Measurements from ENCODE around the gene CEBPZOS.
A peak's percentile ranks its signal among the peaks of the same experiment; 100 is the strongest.
"Not testable (repeated sequence)": the region's sequence is repeated elsewhere in the genome, so short reads cannot be mapped to it uniquely, and the experiment has no call there.

The CEBPZOS gene

DNA sequence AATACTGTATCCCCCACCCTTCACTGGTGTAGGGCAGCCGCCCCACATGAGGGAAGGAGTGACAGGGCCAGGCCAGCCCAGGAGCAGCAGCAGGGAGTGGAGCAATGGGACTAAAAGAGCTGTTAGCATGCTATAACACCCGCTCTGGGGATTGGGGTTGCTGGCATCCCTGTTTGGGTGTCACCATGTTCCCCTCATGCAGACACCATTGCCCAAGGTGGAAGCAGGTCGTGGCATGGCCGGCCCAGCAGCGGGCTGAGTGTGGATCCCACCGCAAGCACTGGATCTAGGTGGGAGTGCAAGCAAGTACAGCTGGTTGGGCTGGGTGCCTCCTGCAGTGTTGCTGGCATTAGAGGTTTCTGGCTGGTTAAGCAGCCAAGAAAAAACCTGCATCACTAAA, 4.5 kb upstream of the CEBPZOS start:
- DNase-seq, result no peak

DNA sequence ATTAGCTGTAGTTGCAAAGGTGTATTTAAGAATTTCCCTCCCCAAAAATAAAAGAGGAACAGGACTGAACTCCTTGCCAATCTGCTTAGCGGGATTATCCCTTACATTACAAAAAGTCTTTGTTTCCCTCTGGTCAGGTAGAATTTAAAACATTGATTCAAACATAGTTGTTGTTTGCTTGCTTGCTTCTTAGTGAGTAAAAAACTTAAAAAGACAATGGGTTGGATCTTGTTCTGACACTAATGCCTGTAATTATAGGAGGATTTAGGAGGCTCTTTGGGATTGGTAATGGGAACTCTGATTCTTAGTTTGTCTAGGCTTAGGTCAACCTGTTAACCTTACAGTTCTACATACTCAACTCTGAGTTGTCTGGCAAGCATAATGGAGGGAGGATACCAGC, 3.7 kb upstream of the CEBPZOS start:
- DNase-seq, result no peak

DNA sequence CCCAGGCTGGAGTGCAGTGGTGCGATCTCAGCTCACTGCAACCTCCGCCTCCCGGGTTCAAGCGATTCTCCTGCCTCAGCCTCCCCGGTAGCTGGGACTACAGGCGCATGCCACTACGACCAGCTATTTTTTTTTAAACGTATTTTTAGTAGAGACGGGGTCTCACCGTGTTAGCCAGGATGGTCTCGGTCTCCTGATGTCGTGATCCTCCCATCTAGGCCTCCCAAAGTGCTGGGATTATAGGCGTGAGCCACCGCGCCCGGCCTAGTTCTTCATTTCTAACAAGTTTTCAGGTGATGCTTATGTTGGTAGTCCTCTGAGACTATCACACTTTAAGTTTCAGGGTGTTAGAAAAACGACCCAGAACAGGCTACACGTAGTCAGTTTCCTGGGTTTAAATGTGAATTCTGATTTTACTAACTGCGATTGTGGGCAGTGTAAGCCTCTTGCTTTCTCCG, 405 bp upstream of the CEBPZOS start:
- DNase-seq, result not testable (repeated sequence)

DNA sequence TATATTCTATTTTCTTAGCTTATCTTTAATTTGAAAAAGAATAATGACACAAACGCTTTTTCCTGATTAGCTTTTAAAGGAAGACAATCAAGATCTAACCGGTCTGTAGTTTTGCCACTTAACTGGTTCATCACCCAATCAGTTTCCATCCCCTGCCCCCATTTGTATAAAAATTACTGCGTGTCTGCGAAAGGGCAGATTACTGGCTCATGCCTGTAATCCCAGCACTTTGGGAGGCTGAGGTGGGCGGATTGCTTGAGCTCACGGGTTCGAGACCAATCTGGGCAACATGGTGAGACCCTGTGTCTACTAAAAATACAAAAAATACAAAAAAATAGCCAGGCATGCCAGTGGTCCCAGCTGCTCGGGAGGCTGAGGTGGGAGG, 2.4 kb downstream of the CEBPZOS start:
- no peak for DNase-seq

DNA sequence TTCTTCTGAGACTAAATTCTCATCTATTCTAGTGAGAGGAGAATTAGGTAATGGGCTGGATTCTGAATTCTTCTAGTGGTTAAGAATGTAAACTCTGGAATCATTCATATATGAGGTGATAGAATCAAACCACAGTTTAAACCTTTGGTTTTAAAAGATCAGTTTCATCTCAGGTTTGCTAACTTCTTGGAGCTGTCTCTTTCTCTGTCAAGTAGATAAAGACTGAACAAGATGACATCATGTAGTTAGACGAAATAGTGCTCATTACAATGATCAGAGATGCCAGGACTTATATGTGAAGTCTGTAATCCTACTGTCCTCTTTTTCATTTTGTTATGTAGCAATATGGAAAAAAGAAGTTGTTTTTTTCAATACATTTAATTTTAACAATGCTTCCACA, 4.9 kb downstream of the CEBPZOS start:
- DNase-seq, result no peak

DNA sequence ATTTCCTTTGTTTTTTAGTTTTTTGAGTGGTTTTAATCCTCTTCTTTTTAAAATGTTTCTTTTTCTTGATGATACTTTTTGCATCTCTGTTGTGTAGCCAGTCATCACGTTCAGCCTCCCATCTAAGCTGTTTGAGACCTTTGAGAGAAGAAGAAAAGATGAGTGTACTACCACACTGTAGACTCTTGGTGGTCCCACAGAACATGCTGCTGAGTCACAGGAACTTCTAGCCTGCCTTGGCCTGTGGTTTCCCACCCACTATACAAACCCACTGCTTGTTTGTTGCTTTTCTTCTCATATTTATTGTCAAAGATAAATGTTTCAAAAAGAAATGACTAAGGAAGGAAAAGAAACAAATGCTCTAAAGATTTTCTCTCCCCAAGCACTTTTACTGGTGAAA, 5.5 kb downstream of the CEBPZOS start:
- no peak for DNase-seq

DNA sequence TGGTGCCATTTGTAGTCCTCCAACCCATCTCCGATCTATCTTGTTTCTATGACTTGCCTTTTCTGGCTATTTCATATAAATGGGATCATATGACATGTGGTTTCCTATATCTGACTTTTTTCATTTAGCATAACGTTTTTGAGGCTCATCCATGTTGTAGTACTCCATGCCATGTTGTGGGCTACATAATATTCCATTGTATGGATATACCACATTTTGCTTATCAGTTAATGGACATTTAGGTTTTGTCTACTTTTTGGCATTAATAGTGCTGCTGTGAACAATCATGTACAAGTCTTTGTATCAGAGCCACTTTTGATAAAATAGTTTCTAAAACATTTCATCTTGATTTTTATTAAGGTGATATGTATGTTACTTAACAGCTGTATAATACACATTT, 7.4 kb downstream of the CEBPZOS start:
- no peak for DNase-seq

DNA sequence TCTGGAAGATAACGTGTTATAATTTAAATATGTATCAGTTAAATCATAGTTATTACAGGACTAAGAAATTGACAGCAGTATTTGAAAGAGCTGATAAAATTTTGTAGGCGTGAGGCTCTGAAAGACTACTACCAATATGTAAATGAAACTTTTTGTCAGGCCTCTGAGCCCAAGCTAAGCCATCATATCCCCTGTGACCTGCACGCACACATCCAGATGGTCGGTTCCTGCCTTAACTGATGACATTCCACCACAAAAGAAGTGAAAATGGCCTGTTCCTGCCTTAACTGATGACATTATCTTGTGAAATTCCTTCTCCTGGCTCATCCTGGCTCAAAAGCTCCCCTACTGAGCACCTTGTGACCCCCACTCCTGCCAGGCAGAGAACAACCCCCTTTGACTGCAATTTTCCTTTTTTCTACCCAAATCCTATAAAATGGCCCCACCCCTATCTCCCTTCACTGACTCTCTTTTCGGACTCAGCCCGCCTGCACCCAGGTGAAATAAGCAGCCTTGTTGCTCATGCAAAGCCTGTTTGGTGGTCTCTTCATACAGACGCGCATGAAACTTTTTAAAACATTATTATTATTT, 8.9 kb downstream of the CEBPZOS start:
- not testable (repeated sequence) for DNase-seq

DNA sequence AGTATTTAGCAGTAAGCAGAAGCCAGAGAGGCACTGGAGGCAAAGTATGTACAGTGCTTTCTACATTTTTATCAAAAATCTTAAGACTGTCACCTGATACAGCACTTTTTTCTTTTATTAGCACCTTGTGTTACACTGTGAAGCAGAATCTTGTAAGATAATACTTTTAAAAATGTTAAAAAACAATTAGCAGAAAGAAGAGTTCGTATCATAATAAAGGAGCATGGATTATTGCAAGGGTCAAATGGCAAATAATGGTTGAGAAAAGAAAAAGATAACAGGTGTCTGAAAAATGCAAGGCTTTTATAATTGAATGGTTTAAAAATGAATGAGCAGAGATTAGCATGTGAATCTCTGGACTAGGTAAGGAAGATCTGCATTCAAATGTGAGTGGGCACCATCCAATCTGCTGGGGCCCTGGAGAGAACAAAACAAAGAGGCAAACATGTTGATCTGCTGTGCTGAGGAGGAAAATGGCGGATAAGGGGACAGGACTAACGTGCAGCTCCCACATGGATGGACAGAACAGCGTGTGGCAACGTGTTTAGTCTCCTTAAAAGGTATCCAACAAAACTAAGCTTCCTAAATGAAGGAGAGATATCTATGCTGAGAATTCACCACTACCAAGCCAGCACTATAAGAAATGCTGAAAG, 9.5 kb downstream of the CEBPZOS start:
- DNase-seq, result no peak

DNA sequence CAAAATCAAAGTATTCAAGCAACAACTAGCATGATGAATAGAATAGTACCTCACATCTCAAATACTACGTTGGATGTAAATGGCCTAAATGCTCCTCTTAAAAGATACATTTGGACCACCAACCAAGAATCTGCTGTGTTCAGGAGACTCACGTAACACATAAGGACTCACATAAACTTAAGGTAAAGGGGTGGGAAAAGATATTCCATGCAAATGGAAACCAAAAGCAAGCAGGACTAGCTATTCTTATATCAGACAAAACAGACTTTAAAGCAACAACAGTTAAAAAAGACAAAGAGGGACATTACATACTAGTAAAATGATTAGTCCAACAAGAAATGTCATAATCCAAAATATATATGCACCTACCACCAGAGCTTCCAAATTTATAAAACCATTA, 10.5 kb downstream of the CEBPZOS start:
- DNase-seq, result not testable (repeated sequence)

DNA sequence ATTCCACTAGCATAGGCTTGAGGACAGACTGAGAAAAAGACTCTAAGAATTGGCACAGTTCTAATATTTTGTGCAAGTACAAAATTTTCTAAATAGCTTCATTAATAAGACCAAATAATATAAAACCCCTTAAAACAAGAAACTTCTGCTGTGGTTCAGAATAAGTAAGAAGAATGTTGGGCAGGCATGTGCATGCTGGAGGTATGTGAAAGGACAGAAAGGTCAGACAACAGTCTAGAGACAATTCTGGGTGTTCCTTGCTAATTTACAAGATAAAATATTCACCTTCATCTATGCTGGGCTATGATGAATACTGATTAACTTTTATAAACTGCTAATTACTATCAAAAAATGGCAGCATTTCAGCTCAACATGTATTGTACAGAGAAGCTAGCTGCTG, 14.9 kb downstream of the CEBPZOS start:
- DNase-seq, result no peak

DNA sequence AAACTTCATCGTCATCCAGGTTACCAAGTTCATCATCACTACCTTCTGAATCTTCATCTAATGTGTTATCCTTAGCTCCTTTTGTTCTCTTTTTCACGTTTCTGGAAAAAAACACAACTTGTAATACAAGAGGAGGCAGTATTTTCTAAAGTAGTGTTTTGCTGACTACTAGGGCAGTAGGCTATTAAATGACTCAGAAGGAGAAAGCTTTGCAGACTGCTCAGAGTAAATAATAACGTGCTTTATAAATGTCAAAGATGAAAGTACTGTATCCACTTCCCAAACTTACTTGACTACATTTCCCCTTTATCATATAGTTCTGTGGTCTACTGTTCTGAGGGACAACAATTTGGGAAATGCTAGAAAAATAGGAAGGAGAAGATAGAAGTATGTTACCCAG, 15.6 kb downstream of the CEBPZOS start:
- DNase-seq, result no peak

DNA sequence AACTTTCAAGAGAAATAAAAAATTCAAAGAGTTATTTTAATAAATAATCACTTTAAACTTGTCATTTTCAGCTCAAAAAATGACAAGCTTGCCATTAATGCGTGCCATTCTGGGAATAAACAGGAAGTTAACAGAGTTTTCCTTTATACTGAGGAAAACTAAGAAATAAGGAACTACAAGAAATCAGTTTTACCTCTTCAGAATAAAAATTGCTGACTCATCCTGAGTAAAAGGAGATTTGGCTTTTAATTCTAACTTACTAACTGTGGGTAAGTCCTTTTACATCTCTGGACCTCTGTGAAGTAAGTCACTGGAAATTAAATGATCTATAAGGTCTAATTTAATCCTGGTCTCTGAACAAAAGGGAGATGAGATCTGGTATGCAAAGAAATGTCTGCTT, 19.0 kb downstream of the CEBPZOS start:
- DNase-seq, result no peak

DNA sequence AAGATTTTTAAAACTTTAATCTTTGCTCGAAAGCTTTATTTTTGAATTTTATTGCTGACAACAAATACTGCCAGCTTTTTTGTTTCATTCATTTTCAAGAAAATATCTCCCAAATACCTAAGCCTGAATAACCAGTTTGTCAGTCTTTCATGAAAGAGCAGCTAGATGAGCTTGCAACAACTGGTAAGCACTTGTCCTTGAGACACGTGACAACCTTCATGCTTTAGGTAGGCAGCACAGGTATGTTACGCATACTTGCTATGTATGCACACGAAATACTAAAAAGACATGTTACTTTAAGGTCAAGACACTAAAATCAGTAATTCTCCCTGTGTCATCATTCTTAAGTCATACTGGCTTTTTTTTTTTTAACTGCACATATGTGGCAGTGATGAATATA, 22.8 kb downstream of the CEBPZOS start:
- DNase-seq, result no peak

DNA sequence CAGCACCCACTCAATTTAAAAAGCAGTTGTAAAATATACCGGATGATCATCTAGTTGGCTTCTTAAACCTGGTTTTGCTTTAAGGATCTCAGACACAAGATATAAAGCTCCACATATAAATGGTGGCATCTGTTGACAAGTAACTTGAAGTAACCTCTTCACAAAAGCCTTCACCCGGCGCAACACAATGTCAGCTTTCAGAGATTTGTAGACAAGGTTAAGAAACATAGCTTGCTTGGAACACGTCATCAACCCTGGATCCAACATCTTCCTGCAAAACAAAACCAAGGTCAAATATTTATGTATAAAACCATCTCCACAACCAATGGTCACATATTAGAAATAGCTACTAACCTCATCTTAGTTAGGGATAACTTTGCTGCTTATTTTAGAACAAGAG, 26.8 kb downstream of the CEBPZOS start:
- no peak for DNase-seq

DNA sequence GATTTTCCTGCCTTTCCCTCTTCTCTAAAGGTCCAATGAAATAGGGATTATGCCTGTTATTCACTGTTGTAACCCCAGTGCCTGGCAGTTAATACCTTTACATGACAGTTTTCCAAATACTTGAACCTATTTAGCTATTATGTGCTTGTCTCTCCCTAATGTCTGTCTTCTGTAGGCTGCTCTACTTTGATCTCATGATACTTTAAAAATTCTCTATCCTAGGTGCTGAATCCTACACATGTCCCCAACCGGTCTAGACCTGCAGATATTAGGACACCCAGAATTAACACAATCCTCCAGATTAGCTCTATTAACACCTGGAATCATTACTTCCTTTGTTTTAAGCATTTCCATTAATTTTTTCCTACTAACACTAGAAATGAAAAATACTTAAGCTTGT, 27.8 kb downstream of the CEBPZOS start:
- DNase-seq, result no peak

DNA sequence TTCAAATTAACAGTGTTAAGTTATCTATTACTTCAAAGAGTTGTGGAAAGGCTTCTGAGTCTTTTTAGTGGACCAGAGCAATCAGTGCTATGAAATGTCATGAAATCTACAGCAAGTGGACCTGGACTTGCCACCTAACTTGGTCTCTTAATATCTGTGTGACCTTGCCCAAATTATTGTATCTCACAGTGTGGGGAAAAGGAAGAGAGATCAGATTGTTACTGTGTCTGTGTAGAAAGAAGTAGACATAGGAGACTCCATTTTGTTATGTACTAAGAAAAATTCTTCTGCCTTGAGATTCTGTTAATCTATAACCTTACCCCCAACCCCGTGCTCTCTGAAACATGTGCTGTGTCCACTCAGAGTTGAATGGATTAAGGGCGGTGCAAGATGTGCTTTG, 28.8 kb downstream of the CEBPZOS start:
- DNase-seq, result not testable (repeated sequence)

DNA sequence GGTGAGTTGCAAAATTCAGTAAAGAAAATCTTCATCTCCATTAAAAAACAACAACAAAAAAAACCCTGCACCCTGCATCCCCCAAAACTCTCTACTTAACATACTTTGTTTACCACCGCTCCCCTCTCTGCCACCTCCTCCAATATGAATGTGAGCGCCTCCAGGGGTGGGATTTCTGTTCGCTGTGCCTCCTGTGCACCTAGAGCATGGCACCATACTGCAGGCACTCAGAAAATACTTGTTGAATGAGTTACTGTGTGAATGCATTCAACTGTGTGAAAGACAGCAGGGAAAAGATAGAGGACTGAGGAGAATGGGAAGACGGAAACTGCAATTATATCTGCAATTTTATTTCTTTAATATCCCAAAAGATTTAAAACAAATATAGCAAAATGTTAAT, 30.6 kb downstream of the CEBPZOS start:
- DNase-seq, result no peak

DNA sequence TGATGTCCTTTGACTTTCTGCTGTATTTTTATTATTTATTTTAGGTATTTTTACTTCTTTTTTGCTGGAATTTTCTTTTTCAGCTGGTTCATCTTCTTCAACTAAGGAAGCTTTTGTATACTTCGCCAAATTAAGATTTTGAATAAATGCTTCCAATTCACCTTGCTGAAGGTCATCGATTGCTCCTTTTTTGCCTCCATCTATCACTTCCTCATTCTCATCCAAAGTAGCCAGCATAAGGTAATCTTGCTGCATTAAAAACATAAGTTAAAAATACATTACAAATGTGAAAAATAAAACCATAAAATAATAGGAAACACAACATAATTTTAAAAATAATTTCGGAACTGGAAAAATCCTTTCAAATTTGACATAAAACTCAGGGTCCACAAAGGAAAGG, 32.5 kb downstream of the CEBPZOS start:
- no peak for DNase-seq

DNA sequence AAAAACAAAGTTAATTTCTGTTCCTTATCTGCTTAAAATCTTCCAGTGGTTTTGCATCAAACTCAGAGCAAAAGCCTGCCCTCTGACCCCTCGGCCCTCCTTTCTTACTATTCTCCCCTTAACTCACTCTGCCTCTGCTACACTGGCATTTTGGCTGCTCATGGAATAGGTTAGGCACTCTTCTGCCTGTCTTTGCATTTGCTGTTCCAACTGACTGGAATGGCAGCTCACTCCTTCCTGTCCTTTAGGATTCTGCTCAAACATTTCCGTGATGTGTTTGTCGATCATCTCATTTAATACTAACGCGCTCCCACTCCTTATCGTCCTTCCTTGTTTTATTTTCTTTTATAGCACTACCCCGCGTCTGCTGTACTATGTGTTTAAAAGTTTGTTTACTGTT, 34.3 kb downstream of the CEBPZOS start:
- peak in 1 of 2 experiments; percentile 31 for DNase-seq

DNA sequence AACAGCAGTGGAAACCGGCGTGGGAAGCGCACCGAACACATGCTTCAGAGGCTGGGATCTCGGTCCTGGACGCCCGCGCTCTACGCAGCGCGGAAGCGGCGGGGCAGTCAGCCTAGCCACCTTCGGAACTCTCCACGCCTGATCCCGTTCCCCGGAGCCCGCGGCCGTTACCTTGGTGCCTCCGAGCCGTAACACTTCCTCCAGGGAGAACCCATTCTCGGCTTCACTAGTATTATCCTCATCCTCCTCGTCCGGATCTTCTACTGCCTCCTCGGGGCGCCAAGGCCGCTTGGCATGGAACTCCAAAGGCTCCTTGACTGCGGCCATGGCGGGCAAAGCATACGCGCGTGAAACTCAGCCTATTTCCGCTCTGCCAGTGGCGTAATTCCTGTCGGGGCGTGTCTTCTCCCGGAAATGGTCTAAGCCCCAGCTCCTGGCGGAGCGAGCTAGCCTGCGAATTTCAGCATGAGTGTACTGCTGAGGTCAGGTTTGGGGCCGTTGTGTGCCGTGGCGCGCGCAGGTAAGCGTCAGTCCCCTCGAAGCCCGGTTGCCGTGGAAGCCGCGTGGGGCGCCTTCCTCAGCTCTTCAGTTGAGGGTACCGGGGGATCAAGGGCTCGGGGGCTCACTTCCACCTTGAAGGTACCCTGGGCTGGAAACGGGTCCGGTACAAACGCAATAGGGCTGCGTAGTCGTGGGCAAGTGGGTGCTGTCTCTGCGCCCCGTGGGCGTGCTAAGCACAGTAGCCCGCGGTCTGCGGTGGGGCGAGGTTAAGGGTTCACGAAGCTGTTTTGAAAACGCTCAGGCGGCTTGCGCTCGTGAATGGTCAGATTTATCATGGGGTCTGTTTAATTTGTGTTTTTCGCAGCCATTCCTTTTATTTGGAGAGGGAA, 35.2 kb downstream of the CEBPZOS start, which contains the start of the genes CEBPZ and NDUFAF7:
Gene CEBPZ, minus strand, starts transcription at position 356 of the 890 bp plus-strand sequence. Its CDS starts 29 bp downstream, at position 327.
Gene NDUFAF7, plus strand, starts transcription at position 418 of the 890 bp plus-strand sequence. Its CDS starts 48 bp downstream, at position 466.
- peak; percentile 89 to 91 for DNase-seq

DNA sequence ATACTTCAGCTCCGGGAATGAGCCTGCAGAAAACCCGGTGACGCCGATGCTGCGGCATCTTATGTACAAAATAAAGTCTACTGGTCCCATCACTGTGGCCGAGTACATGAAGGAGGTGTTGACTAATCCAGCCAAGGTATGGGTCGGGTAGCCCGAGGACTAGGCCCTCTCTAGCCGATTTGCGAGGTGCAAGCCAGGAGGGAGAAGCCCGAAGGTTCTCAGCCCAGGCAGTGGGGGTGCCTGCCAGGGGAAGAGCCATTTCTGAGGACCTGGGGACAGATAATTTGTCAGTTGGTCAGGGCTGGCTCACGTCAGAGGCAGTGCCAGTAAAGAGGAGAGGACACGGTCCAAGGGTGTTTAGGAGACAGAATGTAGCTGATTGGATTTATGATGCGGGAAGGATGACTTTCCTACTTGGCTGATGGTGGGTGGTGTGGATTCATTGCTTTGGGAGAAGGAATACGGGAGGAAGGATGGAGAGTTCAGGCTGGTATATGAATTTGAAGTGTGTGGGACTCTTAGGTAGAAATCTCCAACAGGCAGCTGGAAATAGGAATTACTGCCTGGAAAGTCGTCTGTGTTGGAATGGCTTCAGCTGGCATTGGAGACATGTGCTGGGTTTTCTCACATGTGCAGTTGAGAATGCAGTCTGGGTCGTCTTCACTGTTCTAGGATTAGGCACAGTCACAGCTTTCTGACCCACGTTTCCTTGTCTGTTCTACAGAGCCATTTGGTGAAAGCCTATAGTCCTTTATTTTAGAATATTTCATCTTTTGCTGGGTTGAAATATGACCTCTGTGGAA, 36.0 kb downstream of the CEBPZOS start:
- no peak for DNase-seq

DNA sequence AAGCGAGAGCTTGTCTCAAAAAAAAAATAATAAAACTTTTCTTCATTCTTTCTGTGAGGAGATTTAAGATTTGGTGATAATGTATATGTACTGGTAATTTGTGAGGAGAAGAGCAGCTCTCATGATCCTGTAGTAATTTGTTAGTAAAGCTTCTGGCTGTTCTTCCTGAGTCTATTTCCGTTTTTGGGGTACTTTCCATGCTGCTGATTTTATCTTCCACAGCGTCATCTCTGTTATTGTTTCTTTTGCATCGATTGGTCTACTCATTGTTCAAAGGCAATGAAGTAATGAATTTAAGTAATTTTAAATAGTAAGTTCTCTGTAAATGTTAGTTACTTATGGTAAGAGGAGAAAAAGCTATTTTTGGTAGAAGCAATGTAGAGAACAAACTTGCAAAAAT, 47.1 kb downstream of the CEBPZOS start:
- no peak for DNase-seq
